HG03460 (cell line): Measurements from ENCODE around the gene SELENOH.

Experiments used
- ATAC-seq: cut with Tn5 transposase; IDR thresholded peaks from one replicate; pipeline ENCODE4 v1.9.1; 2021; ENCODE audit not compliant: unreplicated experiment

SELENOH gene

GRCh38 chr11:57778318-57779037 lies 37.2 kb downstream of the SELENOH start:
- ATAC-seq = peak; percentile 50

DNA sequence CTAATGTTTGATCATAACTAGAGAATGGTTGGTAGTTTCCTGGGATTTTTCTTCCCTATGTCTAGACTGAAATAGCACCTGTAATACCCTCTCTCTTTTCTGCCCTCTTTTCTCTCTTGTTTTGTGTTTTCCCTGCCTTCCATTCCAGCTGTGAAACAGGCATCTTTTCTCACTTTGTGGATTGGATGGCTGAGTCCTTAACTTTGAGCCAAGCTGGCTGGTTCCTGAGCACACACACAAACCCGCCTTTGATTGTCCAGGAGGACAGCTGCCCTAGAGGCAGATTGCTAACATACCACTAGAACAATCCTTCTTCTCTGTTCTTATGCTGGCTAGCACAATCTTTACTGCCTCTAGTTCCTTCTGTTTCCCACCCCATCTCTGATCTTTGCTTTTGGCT lies 38.0 kb downstream of the SELENOH start:
- ATAC-seq = no peak

DNA sequence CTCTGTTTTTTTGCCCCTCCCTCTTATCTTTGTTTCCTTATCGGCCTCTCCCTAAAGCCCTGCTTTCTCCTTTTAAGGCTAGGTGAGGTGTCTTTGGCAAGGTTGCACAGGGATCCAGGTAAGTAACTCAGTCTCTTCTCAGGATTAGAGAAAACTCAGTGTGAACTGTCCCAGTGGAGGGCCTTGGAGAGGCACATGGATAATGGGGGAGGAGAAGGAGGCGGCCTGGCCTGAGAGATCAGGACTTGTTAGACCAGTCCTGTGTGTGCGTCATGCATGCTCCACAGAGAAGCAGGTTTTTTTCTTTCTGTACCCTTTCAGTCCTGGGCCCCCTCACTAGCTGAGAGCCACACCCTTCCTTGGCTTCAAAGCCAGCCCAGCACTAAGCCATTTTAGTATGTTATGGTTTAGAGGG lies 40.2 kb downstream of the SELENOH start:
- ATAC-seq = no peak

DNA sequence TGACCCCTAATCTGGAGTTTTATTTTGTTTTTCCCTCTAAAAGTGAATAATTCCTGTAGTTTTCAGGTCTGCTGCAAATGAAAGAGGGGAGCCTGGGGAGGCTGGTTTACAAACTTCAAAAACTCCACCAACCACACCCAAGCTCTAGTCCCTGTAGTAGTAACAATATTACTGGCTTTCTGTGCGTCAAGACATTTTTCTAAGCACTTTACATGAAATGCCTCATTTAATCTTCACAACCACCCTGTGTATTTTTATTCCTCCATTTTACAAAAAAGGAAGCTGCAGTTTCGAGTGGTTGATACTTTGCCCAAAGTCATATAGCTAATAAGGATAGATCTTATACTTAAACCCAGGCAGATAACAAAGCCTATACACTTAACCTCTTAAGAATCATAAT lies 43.8 kb downstream of the SELENOH start:
- peak; percentile 51 for ATAC-seq

GRCh38 chr11:57786436-57786835 lies 45.1 kb downstream of the SELENOH start:
- ATAC-seq = no peak

- ATAC-seq = no peak
Measured at GRCh38 chr11:57787006-57787604, 45.8 kb downstream of the SELENOH start.

DNA sequence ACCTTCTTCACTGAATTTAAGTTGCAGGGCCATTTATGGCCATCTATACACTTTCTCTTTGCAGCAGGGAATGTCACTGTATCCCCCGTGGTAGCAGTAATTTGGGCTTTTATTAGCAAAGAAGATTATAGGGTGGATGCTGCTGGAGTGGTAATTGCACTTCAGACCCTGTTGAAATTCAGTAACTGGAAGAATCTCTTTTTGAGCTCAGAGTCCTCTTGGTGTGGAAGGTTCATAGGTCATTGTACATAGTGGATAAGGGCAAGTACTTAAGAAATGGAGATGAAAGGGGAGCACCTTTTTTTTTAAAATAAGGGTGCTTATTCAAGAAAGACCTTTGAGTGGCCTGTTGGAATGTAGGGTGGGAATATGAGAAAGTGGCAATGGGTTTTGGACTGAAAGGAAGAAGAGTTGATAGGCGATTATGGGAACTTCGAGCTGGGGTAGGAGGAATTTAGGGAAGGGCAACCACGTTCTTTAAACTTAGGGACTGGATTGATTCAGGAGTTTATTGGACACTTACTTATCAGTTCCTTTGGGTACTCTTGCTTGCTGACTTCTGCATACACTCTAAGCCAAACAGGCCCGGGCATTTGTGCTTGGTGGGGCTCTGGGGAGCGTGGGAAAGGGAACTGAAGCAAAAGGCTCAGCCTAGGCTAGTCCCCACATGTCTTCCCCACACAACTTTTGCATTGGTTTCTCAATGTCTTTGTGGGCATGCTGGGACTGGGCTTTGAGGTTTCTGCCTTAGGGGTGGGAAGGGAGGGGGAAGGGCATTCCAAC lies 46.8 kb downstream of the SELENOH start:
- peak; percentile 31 for ATAC-seq

GRCh38 chr11:57788703-57789088 lies 47.4 kb downstream of the SELENOH start:
- no peak for ATAC-seq

DNA sequence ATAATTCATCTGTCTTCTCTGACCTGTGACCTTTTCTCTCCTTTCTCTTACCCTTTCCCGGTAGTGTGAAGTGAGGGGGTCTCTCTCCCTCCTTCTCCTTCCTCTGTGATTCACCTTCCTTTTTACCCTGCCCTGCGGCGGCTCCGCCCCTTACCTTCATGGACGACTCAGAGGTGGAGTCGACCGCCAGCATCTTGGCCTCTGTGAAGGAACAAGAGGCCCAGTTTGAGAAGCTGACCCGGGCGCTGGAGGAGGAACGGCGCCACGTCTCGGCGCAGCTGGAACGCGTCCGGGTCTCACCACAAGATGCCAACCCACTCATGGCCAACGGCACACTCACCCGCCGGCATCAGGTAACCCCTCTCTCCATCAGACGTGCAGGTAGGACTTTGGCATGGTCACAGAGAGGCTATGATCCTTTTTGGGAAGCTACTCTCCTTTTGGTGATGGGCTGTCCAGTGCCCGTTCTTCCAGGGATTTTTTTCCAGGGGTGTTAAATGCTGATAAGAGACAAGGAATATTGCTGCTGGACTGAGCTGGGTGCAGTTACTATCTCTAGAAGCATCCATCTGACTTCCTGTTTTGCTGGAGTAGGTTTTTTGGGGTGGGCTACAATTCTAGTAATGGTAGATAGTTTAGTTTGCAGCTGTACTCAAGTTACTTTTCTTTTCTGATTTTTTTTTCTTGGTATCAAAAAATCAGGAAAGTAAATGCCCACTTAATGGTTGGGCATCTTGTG lies 50.2 kb downstream of the SELENOH start:
- no peak for ATAC-seq

- peak; percentile 73 for ATAC-seq
Measured at GRCh38 chr11:57792060-57792541, 50.8 kb downstream of the SELENOH start.

DNA sequence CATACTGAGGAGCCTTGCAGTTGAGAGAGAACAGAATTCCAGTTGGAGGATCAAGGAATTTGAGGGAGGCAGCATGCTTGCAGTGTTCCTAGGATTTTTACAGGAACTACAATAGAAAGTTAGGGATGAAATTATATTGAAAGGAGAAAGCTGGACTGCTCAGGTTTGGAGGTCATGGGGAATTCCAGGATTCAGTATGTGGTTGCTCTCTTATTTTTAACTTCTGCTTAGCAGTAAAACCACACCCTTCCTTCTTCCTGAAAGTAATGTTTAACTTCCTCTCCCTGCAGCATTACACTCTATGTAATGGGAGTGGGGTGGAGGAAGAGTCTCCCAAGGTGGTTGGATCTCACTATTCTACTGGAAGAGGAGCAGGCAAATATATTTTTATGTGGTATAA lies 51.6 kb downstream of the SELENOH start:
- ATAC-seq = no peak
